GM13977 (cell line): Measurements from ENCODE around the gene PRDX1.

Experiments used
- DNase-seq: peaks from one replicate; pipeline ENCODE4 v3.0.0; 2012; ENCODE audit warnings: low spot score
- in situ Hi-C: fragments of 300-500 bp; cut with MboI; formaldehyde crosslinking; loops from one replicate; pipeline ENCODE4 v1.12.0; 2022; ENCODE audit warnings: low sequenced_read_pairs, low pct_unique_long_range_greater_than_20kb, mixed read lengths, inconsistent platforms; ENCODE audit not compliant: unreplicated experiment
- TF ChIP-seq, protein P1 (sequence below): IDR thresholded peaks from 2 replicates; pipeline ENCODE4 v1.5.1; 2012; ENCODE audit warnings: mild to moderate bottlenecking, control low read depth; ENCODE audit not compliant: insufficient read depth; ENCODE audit errors: extremely low read depth, missing control alignments

Gene PRDX1

GRCh38 chr1:45510972-45511527 lies 10.6 kb downstream of the PRDX1 start:
- in situ Hi-C loops: no loop called here
- no peak for DNase-seq

GRCh38 chr1:45510036-45510971 lies 11.4 kb downstream of the PRDX1 start:
- TF ChIP-seq, protein P1, sequence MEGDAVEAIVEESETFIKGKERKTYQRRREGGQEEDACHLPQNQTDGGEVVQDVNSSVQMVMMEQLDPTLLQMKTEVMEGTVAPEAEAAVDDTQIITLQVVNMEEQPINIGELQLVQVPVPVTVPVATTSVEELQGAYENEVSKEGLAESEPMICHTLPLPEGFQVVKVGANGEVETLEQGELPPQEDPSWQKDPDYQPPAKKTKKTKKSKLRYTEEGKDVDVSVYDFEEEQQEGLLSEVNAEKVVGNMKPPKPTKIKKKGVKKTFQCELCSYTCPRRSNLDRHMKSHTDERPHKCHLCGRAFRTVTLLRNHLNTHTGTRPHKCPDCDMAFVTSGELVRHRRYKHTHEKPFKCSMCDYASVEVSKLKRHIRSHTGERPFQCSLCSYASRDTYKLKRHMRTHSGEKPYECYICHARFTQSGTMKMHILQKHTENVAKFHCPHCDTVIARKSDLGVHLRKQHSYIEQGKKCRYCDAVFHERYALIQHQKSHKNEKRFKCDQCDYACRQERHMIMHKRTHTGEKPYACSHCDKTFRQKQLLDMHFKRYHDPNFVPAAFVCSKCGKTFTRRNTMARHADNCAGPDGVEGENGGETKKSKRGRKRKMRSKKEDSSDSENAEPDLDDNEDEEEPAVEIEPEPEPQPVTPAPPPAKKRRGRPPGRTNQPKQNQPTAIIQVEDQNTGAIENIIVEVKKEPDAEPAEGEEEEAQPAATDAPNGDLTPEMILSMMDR: no peak
- in situ Hi-C loops: no loop called here
- no peak for DNase-seq

More at GRCh38 chr1:45510972-45511527, 10.6 kb downstream of the PRDX1 start:
- TF ChIP-seq, protein P1: no peak

DNA sequence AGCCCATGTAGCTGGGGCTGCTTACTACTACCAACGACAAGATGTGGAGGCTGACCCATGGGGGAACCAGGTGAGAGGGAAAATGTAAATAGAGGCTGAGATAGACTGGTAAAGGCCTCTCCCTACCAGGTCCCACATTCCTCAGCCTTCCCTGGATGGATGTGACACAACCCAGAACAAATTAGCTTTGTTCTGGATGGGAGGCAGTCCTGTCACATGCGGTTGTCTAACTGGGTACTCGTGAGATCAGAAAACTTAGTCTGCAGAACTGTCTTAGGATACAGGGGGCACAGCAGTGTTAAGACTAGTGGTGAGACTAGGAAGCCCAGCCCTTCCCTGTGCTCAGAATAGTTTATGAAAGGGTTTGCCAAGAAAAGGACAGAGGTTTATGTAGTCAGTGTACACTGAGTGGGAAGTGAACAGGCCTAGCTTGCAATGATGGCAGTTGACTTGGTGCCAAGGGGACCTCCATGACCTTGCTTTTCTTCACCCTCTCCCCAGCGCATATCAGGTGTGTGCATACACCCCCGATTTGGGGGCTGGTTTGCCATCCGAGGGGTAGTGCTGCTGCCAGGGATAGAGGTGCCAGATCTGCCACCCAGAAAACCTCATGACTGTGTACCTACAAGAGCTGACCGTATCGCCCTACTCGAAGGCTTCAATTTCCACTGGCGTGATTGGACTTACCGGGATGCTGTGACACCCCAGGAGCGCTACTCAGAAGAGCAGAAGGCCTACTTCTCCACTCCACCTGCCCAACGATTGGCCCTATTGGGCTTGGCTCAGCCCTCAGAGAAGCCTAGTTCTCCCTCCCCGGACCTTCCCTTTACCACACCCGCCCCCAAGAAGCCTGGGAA lies 13.2 kb downstream of the PRDX1 start:
- TF ChIP-seq, protein P1: no peak
- no peak for DNase-seq
- in situ Hi-C loops: loop anchor here (5.0 kb wide), 1 partner anchor 59 kb away; no protein-coding TSS in a partner anchor

- DNase-seq: no peak
- in situ Hi-C loops: loop anchor here (5.0 kb wide), 1 partner anchor 59 kb away; no protein-coding TSS in a partner anchor
- TF ChIP-seq, protein P1: no peak
Measured at GRCh38 chr1:45507893-45508292, 13.8 kb downstream of the PRDX1 start.

DNA sequence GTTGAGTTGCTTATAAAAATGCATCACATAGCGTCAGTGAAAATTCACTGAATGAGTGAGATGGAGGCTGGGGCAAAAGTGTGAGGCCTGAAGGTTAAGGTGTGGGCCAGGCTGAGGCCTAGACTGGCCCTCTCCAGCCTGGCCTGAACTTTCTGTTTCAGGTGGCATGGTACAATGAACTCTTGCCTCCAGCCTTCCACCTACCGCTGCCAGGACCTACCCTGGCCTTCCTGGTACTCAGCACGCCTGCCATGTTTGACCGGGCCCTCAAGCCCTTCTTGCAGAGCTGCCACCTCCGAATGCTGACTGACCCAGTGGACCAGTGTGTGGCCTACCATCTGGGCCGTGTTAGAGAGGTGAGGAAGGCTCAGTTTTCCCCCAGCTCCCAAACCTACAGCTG lies 14.5 kb downstream of the PRDX1 start:
- no peak for DNase-seq
- in situ Hi-C loops: loop anchor here (5.0 kb wide), 1 partner anchor 60 kb away; no protein-coding TSS in a partner anchor
- TF ChIP-seq, protein P1: no peak

DNA sequence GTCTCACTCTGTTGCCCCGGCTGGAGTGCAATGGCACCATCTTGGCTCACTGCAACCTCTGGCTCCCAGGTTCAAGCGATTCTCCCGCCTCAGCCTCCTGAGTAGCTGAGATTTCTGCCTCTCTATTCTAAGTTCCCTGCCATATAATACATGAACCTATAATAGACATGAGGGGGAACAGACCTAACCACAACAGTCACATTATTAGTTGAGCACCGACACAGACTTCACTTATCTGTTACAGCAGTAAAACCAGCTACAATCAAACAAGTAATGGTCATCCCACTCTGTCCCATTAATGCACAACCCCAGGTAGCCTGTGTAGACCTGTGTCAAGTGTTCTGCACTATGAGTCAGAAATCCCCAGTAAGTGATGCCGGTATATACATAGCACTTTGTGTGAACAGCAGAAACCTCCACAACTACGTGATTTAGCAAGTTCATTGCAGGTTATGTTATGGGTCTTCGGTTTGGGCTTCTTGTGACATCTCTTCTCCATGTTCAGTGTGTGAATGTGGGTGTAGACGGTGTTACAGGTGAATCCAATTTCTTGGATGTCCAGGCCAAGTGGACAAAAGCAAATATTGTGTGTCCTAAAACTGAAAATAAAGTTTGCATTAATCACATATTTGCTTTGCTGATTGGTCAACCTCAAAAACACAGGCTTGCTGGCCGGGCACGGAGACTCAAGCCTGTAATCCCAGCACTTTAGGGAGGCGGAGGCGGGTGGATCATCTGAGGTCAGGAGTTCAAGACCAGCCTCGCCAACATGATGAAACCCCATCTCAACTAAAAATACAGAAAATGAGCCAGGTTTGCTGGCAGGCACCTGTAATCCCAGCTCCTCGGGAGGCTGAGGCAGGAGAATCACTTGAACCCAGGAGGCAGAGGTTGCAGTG lies 18.0 kb downstream of the PRDX1 start:
- peak; percentile 44 for DNase-seq
- in situ Hi-C loops: no loop called here
- TF ChIP-seq, protein P1: no peak
